HG03064 (cell line): ENCODE results near the gene SLC44A3.
"Not testable (repeated sequence)": the region's sequence is repeated elsewhere in the genome, so short reads cannot be mapped to it uniquely, and the experiment has no call there.

ENCODE experiments used
- ATAC-seq: cut with Tn5 transposase; IDR thresholded peaks from one replicate; pipeline ENCODE4 v1.9.1; 2021; ENCODE audit warnings: low read depth; ENCODE audit not compliant: unreplicated experiment

Gene SLC44A3

DNA sequence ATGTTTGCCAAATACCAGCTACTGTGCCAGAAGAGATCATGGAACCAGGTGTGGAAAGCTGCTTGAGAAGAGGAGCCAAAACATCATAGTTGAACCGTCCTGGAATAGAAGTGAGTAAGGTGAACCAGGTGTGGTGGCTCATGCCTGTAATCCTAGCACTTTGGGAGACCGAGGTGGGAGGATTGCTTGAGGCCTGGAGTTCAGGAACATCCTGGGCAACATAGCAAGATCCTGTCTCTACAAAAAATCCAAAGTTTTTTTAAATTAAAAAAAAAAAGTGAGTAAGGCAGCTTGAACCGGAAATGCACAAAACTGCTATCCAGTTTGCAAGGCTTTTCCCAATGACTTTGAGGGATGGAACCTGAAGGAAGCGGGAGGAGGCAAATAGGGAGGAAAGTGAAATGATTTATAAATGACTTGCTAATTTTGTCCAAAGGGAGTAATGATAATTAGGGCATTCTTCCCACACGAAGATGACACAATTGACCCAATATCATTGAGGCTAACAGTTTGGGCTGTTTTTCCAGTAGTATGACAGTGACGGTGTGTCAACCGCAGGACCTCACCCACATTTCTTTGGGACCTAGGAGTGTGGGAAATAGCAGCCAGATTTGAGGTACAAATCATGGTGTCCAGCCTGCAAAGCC lies 108.3 kb downstream of the SLC44A3 start:
- ATAC-seq = no peak

GRCh38 chr1:94929351-94930217 lies 109.4 kb downstream of the SLC44A3 start:
- no peak for ATAC-seq

- ATAC-seq = no peak
Observed at GRCh38 chr1:94931254-94931841, 111.2 kb downstream of the SLC44A3 start.

DNA sequence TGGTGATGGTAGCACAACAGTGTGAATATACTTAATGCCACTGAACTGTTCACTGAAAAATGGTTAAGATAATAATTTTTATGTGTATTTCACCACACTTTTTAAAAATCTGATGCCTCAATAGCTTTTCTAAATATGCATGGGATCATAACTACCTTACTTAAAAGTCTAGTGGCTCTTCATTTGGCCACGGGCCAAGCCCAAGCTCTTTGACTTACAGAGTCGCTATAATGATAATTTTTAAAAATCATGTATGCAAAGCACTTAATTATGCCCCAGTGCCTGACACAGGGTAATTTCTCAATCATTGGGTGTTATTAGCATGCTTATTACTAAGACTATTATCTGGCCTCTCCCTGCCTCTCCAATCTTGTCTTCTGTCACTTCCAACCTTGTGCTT lies 114.4 kb downstream of the SLC44A3 start:
- ATAC-seq = no peak

GRCh38 chr1:94935034-94935433 lies 114.9 kb downstream of the SLC44A3 start:
- ATAC-seq = no peak

- no peak for ATAC-seq
Observed at GRCh38 chr1:94935476-94935875, 115.3 kb downstream of the SLC44A3 start.

DNA sequence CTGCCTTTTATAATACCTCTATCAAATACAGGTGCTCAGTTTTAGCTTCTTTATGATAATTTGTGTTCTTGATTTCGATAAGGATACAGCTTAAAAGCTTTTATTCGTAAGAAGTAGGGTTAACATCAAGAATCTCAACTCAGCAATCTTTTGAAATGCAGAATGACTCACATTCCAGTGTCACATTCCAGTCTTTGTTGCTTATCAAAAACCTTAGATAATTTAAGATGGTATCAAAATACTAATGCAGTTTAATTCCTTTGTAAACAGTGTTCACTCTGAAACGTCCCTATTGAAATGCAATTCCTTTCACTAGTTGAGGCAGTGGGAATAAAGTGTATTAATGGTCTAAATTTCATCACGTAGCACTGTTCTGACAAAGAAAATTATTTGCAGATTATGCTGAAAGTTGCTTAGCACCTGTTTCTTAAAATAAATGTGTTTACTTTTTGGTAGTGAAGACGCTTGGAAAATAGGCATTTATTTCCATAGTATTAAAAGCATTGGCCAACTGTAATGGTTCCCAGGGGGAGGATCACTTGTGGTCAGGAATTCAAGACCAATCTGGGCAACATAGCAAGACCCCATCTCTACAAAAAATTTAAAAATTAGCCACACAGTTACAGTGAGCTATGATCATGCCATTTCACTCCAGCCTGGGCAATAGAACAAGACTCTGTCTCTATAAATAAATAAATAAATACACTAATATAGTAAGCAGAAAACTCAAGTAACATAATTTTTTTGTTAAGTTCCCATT lies 116.9 kb downstream of the SLC44A3 start:
- ATAC-seq = no peak

GRCh38 chr1:94937820-94938219 lies 117.7 kb downstream of the SLC44A3 start:
- ATAC-seq = no peak

DNA sequence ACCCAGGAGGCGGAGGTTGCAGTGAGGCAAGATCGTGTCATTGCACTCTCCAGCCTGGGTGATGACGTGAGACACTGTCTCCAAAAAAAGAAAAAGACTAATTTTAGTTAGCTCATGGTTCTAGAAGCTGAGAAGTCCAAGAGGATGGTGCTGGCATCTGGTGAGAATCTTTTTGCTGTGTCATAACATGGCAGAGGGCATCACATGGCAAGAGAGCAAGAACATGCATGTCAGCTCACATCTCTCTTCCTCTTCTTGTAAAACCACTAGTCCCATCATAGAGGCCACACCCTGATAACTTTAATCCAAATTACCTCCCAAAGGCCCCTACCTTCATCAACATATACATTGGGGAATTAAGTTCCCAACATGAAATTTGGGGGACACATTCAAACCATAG lies 120.6 kb downstream of the SLC44A3 start:
- no peak for ATAC-seq

GRCh38 chr1:94941480-94941879 lies 121.3 kb downstream of the SLC44A3 start:
- ATAC-seq = not testable (repeated sequence)

GRCh38 chr1:94942171-94943128 lies 122.3 kb downstream of the SLC44A3 start:
- no peak for ATAC-seq
